ENCODE measurements around the gene LRFN2. TPM values are rescaled to one million over a fixed set of nuclear protein-coding genes. Genes with fewer than 3 reads are reported as not detected.

LRFN2 gene
- total RNA-seq, 1 donor from 2014 or later = not detected

GRCh38 chr6:40411881-40412280, 175.3 kb downstream of the LRFN2 start:
- Histone ChIP-seq H3K27ac (no peak overlapping the region), H3K4me1 (no peaks in the 10 kb centered on the region), H3K36me3 (no peaks in the 10 kb centered on the region), H3K27me3 (no peaks in the 10 kb centered on the region), H3K9me3 (no peaks in the 10 kb centered on the region), H3K4me3 (no peak overlapping the region)
- no peak for DNase-seq (ENCODE audit: low spot score in 2 of 2)
- intact Hi-C loops (cut with DNase I) = no loop called here
- no peak for TF ChIP-seq CTCF (IDR thresholded peaks at IDR 0.05)

- no peak for DNase-seq (ENCODE audit: low spot score in 2 of 2)
- no peak overlapping the region for H3K4me3 ChIP-seq
- H3K9me3 ChIP-seq = no peaks in the 10 kb centered on the region
- no peak for TF ChIP-seq CTCF (IDR thresholded peaks at IDR 0.05)
- intact Hi-C loops (cut with DNase I) = no loop called here
- no peaks in the 10 kb centered on the region for H3K27me3 ChIP-seq
- H3K4me1 ChIP-seq = no peaks in the 10 kb centered on the region
- no peaks in the 10 kb centered on the region for H3K36me3 ChIP-seq
- H3K27ac ChIP-seq = no peak overlapping the region
These were observed 176.3 kb downstream of the LRFN2 start for GRCh38 chr6:40410821-40411220.

- Histone ChIP-seq H3K27ac (no peak overlapping the region), H3K4me3 (no peak overlapping the region), H3K9me3 (no peaks in the 10 kb centered on the region), H3K36me3 (no peaks in the 10 kb centered on the region), H3K27me3 (no peaks in the 10 kb centered on the region), H3K4me1 (no peaks in the 10 kb centered on the region)
- DNase-seq (ENCODE audit: low spot score in 2 of 2) = no peak
- no peak for TF ChIP-seq CTCF (IDR thresholded peaks at IDR 0.05)
- intact Hi-C loops (cut with DNase I) = no loop called here
These were observed 177.3 kb downstream of the LRFN2 start for GRCh38 chr6:40409716-40410397.

- no peaks in the 10 kb centered on the region for H3K36me3 ChIP-seq
- H3K27me3 ChIP-seq = no peaks in the 10 kb centered on the region
- no peak for DNase-seq (ENCODE audit: low spot score in 2 of 2)
- intact Hi-C loops (cut with DNase I) = no loop called here
- H3K27ac ChIP-seq = no peak overlapping the region
- no peak for TF ChIP-seq CTCF (IDR thresholded peaks at IDR 0.05)
- no peak overlapping the region for H3K4me3 ChIP-seq
- no peaks in the 10 kb centered on the region for H3K4me1 ChIP-seq
- no peaks in the 10 kb centered on the region for H3K9me3 ChIP-seq
These were observed 178.2 kb downstream of the LRFN2 start for GRCh38 chr6:40408786-40409542.

- DNase-seq (ENCODE audit: low spot score in 2 of 2) = no peak
- intact Hi-C loops (cut with DNase I) = no loop called here
- no peaks in the 10 kb centered on the region for H3K27me3 ChIP-seq
These were observed 179.9 kb downstream of the LRFN2 start for GRCh38 chr6:40407239-40407638.

More at GRCh38 chr6:40407239-40407638, 179.9 kb downstream of the LRFN2 start:
- Histone ChIP-seq H3K36me3 (no peaks in the 10 kb centered on the region), H3K9me3 (no peaks in the 10 kb centered on the region), H3K4me1 (no peaks in the 10 kb centered on the region), H3K4me3 (no peak overlapping the region), H3K27ac (no peak overlapping the region)
- TF ChIP-seq CTCF (IDR thresholded peaks at IDR 0.05) = no peak

All from ascending aorta (tissue), 2 donors.